MV-4-11 (cell line): Measurements from ENCODE around the gene KLF2.
A peak's percentile ranks its signal among the peaks of the same experiment; 100 is the strongest.

ENCODE experiments used
- DNase-seq: peaks from one replicate; lab custom pipeline; 2025; lab: John Stamatoyannopoulos, UW

Gene KLF2

GRCh38 chr19:16308081-16308480 lies 16.5 kb upstream of the KLF2 start:
- DNase-seq: no peak

DNA sequence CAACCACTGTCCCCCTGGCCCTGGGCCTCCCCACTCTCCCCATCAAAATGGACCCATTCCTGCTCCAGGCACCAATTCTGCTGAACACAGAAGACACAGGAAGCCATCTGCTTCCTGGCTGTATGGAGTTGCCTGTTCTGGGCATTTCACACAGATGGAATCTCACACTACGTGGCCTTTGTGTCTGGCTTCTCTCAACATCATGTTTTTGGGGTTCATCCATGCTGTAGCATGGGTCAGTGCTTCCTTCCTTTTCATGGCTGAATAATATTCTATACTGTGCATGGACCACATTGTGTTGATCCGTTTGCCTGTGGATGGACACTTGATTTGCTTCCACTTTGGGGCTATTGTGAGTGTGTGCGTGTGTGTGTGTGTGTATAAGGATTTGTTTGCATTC lies 15.0 kb upstream of the KLF2 start:
- no peak for DNase-seq

GRCh38 chr19:16315825-16316505 lies 8.7 kb upstream of the KLF2 start:
- DNase-seq: peak; percentile 80

DNA sequence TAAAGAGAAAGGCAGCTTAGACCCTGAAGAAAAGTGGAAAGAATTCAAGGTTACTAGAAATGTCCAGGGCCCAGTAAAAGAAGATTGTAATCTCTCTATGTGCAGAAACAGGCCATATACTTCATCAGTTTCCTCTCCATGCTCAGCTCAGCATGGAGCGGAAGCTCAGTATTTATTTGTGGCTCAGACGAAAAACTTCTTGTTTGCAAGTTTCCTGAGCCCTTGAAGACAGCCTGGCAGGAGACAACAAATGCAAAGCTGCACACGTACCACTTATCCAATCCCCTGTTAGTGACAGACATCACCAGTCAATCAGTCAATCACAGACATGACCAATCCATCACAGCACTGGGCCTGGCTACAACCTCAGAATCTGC lies 8.1 kb upstream of the KLF2 start:
- DNase-seq: no peak

DNA sequence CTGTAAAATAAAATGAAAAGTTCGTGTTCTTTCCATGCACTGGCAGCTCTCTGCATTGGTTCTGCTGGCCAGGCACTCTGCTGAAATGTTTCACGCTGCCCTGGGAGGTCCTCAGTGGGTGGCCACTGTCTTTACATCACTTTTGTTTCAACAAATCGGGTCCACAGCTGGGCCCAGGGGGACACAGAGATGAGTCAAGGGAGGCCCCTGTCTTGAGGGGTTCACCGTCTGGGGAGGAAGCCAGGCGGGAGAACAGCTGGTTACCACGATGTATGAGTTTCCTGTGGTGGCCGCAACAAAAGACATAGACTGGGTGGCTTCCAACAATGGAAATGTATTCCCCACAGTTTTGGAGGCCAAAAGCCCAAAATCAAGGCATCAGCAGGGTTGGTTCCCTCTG lies 5.1 kb upstream of the KLF2 start:
- peak; percentile 33 for DNase-seq

- DNase-seq: no peak
Measured at GRCh38 chr19:16320987-16321386, 3.6 kb upstream of the KLF2 start.

DNA sequence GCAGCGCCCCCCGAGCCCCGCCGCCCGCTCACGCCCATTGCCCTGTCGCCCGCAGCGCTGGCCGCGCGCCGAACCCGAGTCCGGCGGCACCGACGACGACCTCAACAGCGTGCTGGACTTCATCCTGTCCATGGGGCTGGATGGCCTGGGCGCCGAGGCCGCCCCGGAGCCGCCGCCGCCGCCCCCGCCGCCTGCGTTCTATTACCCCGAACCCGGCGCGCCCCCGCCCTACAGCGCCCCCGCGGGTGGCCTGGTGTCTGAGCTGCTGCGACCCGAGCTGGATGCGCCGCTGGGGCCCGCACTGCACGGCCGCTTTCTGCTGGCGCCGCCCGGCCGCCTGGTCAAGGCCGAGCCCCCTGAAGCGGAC lies 518 bp downstream of the KLF2 start:
- DNase-seq: no peak

DNA sequence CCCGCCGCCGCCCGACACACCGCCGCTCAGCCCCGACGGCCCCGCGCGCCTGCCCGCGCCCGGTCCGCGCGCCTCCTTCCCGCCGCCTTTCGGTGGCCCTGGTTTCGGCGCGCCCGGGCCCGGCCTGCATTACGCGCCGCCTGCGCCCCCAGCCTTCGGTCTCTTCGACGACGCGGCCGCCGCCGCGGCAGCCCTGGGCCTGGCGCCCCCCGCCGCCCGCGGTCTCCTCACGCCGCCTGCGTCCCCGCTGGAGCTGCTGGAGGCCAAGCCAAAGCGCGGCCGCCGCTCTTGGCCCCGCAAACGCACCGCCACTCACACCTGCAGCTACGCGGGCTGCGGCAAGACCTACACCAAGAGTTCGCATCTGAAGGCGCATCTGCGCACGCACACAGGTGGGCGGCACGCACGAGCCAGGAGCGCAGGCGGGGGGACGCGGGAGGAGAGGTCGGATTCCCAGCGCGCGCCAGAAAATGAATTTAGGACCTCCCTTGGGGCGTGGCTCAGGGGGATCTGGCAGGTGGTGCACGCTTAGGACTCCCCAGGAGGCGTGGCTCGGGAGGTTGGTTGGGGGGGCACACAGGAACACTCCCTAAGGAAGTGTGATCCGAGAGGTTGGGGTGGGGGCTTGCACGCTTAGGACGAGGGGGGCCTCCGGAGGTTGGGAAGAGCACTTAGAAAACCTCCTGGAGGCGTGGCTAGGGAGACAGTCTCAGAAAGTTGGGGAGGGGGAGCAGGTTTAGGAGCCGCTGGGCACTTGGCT lies 1.2 kb downstream of the KLF2 start:
- DNase-seq: no peak

DNA sequence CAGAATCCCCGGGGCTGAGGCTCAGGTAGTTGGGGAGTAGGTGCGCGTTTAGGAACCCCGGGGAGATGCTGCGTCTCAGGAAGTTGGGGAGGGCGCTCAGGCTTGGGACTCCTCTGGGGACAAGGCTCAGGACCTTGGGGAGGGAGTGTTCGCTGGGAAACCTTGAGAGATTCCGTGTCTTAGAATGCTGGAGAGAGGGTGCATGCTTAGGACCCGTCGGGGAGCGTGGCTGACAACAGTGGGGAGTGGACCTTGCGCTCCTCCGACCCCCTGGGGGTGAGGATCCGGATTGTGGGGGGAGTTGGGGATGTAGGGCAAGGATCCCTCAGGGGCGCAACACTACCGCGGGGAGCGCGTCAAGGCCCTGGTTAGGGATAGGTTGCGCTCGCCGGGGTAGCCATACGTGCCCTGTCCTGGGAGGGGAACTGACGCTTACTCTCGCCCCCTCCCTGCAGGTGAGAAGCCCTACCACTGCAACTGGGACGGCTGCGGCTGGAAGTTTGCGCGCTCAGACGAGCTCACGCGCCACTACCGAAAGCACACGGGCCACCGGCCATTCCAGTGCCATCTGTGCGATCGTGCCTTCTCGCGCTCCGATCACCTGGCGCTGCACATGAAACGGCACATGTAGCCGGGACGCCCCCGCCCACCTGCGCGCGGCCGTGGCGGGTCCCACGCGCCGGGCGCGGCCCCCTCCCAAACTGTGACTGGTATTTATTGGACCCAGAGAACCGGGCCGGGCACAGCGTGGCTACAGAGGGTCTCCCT lies 2.0 kb downstream of the KLF2 start:
- no peak for DNase-seq

GRCh38 chr19:16327169-16327475 lies 2.5 kb downstream of the KLF2 start:
- DNase-seq: no peak

- DNase-seq: peak; percentile 44
Measured at GRCh38 chr19:16327501-16327900, 2.9 kb downstream of the KLF2 start.

DNA sequence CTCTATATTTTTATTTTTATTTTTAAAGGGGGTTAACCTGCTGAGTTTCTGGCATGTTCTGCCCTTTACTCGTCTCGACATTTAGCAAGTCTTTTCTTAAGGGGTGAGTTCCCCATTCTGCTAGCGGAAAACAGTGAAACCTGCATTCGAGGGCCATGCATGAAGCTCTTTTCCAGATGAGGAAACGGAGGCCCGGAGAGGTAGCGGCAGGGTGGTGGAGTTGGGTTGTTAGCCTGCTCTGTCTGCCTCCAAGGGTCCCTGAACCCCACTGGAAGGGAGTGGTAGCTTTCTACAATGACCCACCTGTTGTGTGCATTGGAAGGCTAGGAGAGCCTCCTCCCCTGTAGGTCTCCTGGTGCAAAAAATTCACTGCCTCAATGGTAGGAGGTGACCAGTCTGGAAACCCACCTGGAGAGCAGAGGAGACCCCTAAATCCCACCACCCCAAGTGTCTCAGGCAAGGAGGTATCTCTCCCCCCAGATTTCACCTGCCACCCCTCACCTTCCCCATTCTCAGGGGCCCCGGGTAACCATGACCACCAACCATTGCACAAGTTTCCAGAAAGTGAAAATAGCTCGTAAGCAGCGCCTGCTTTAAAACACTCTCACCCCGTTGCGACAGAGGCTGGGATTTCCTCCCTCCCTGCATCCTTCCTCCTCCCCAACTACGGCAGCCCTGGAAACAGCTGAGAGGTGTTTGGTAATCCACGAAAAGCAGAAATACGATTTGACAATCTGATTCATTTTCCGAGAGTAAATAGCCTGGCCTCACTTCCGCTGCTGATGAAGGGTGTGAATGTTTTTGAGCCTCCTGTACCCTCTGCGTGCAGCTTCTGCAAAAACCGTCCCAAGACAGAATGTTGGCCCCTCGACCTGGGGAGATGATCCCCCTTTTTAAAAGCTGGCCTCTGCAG lies 3.5 kb downstream of the KLF2 start:
- DNase-seq: peak; percentile 100

GRCh38 chr19:16328824-16329482 lies 4.3 kb downstream of the KLF2 start:
- DNase-seq: peak; percentile 38

DNA sequence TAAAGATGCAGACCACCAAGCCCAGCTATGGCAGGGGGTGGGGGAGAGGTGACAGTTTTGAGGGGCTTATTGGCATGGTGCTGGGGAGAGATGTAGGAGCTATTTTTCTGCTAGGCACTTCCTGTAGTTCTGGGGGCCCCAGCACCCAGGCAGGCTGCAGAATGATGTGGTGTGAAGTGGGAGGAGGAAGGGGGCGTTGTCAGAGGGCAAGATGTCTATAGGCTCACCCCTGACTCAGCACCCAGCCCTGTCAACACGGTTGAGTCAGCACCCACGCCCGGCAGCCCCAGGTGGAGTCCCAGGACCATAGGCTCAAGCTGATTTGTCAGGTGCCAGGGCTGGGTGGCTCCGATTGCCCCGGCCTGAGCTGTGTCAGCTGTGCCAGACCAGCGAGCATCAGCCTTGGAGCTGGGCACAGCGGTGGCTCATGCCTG lies 5.8 kb downstream of the KLF2 start:
- peak; percentile 70 for DNase-seq

DNA sequence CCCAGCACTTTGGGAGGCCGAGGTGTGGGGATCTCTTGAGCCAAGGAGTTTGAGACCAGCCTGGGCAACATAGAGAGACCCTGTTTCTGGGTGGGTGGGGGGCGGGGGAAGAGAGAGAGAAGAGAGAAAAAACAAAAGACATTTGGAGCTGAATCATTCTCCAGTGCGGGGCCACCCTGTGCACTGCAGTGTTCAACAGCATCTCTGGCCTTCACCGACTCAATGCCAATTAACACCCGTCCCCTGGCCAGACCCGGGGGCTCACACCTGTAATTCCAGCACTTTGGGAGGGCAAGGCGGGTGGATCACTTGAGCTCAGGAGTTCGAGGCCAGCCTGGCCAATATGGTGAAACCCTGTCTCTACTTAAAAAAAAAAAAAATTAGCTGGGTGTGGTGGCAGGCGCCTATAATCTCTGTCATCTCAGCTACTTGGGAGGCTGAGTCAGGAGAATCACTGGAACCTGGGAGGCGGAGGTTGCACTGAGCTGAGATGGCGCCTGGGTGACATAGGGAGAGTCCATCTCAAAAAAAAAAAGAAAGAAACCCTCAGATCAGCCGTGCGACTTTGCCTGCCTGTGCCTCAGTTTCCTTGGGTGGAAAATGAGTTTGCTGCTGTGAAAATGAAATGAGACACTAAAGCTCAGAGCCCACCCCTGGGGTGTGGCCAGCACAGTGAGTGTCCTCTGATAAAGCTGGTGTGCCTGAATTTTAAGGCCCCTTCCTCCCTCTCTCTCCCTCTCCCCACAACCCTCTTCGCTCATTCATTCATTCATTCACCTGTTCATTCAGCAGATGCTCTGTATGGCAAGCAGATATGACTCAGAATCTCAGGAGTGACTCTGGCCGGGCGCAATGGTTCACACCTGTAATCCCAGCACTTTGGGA lies 6.4 kb downstream of the KLF2 start:
- no peak for DNase-seq

- DNase-seq: no peak
Measured at GRCh38 chr19:16333001-16333586, 8.5 kb downstream of the KLF2 start.

DNA sequence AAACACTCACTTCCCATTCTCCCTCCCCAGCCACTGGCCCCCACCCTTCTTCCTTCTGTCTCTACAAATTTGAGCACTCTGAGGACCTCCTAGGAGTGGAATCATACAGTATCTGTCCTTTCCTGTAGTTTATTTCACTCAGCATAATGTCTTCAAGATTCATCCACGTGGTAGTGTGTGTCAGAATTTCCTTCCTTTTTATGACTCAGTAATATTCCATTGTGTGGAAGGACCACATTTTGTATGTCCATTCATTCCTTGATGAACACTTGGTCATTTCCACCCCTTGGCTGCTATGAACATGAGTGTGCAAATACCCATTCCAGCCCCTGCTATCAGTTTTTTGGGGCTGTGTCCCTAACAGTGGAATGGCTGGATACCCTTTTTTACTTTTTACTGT lies 9.8 kb downstream of the KLF2 start:
- DNase-seq: no peak

DNA sequence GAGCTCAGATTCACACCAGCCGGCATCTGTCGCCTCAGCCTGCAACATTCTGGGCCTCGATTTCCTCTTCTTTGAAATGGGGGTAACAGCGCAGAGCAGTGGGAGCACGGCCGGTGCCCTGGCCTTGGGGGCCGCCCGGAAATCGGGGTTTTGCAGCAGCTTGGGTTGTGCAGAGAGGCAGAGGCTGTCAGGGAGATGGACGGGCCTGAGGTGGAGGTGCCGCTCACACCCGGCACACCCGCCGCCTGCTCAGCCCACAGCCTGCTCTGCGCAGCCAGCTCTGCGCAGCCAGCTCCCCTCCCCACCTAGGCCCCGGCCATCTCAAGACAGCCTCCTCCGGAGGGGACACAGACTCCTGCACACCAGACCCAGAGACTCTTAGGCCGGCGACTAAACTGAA lies 10.6 kb downstream of the KLF2 start:
- DNase-seq: no peak

GRCh38 chr19:16336571-16336970 lies 11.9 kb downstream of the KLF2 start:
- DNase-seq: no peak

DNA sequence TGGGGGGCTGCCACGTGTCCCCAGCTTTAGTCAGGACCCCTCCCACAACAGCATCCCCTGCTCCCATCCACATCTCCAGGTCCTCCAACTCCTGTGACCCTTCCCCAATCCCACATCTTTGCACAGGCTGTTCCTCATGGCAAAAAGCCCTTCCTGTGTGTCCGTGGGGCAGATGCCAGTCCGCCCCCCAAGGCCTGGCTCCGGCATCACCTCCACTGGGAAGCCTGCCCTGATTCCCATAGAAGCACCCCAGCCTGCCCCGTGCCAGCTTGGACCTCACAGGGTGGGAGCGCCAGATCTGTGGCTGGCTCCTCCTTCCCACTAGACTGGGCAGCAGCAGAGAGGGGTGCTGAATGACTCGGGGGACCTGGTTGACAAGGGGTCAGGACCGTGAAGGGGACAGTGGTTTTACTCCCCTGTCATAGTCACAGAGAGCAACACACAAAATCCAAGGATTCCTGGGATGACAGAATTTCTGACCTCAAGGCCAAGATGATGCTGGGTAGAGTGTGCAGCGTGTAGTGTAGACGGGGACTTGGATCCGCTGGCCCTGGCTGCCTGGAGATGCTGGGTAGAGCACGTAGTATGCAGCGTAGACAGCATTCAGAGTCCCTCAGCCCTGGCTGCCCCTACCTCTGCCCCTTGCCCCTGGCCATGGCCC lies 13.3 kb downstream of the KLF2 start:
- no peak for DNase-seq
